ENCODE results near the gene CRAMP1. TPM values are rescaled to one million over a fixed set of nuclear protein-coding genes. Genes with fewer than 3 reads are reported as not detected.

CRAMP1 gene
- total and polyA plus RNA-seq, 2 of the 8 experiments (the other 6 are each of a cell fraction or from before 2014, with no cell fraction given): 19.2 to 23.2 TPM

- peak; percentile 52 for FAIRE-seq
- H3K4me3 ChIP-seq (ENCODE audit: extremely low read depth in 1 of 4, insufficient read depth in 2 of 4, low read depth in 3 of 4, low read length in 4 of 4): no peak overlapping the region
- H2BK5ac ChIP-seq (ENCODE audit: low read depth, low read length): no peak overlapping the region; the same call in 1 of the 2 replicates
- no peak overlapping the region for H4K8ac ChIP-seq (ENCODE audit: extremely low read depth, insufficient read depth, low read length)
- no peak overlapping the region for H4K5ac ChIP-seq (ENCODE audit: insufficient read length, low read depth, low read length)
- H3K27me3 ChIP-seq (replicated peaks in 1 of 4; ENCODE audit: control insufficient read depth in 3 of 4, extremely low read depth in 1 of 4, insufficient read depth in 3 of 4, low read length in 3 of 4): no peaks in the 10 kb centered on the region
- WGBS, 2 experiments (ENCODE audit: extremely low coverage in 1 of 2, insufficient coverage in 1 of 2, insufficient read length in 1 of 2, insufficient replicate concordance in 2 of 2, low coverage in 1 of 2, low lambda C conversion rate in 2 of 2, missing lambda C conversion rate in 1 of 2): 90% methylated on average over 20 of the region's 20 CpGs; no CpG with 5 or more reads in 1 of the 2 experiments
- H2BK12ac ChIP-seq (ENCODE audit: low read depth, low read length): no peak overlapping the region
- H3K79me2 ChIP-seq (ENCODE audit: control insufficient read depth in 1 of 2, insufficient read depth in 2 of 2, low read length in 2 of 2): peaks cover 0 to 71% of the 10 kb centered on the region in 2 experiments; a peak in 2 of 4 replicates
- no peak overlapping the region for H3K4me2 ChIP-seq (ENCODE audit: insufficient read depth in 1 of 2, low read depth in 2 of 2, low read length in 2 of 2)
- peaks cover 22 to 34% of the 10 kb centered on the region in 2 experiments for H4K20me1 ChIP-seq (replicated peaks in 1 of 2; ENCODE audit: control insufficient read depth in 1 of 2, insufficient read depth in 2 of 2, low read length in 2 of 2)
- H3K23me2 ChIP-seq (ENCODE audit: low read depth, low read length): no peaks in the 10 kb centered on the region
- ChIA-PET POLR2A (ENCODE audit: partially characterized antibody) (no interaction called here), CTCF (ENCODE audit: partially characterized antibody) (interaction anchor here (1.2 kb wide), 1 partner anchor 15 kb away, joined by 4 read pairs; no protein-coding TSS in a partner anchor)
- no peak overlapping the region for H2AFZ ChIP-seq (ENCODE audit: low read length)
- H3K4me1 ChIP-seq (replicated peaks in 1 of 4; ENCODE audit: control insufficient read depth in 3 of 4, insufficient read depth in 4 of 4, low read length in 3 of 4): no peaks in the 10 kb centered on the region
- DNase-seq (ENCODE audit: low read depth in 1 of 2, low spot score in 2 of 2): no peak
- peaks cover 29% of the 10 kb centered on the region for H3K79me1 ChIP-seq (ENCODE audit: low read depth, low read length)
- no peak overlapping the region for H3K56ac ChIP-seq (replicated peaks; ENCODE audit: insufficient read length, low read depth, low read length)
- no peaks in the 10 kb centered on the region for H3K9me3 ChIP-seq (ENCODE audit: insufficient read depth in 2 of 2, low read depth in 1 of 2, low read length in 1 of 2)
- no peak overlapping the region for H2BK15ac ChIP-seq (ENCODE audit: low read length)
- no peak overlapping the region for H3K4ac ChIP-seq (replicated peaks; ENCODE audit: insufficient read length, low read depth, low read length)
- no peak overlapping the region for H3K14ac ChIP-seq (ENCODE audit: insufficient read length)
- H2BK120ac ChIP-seq (replicated peaks; ENCODE audit: low read depth, low read length): no peak overlapping the region
- peaks cover 12 to 30% (median 14%) of the 10 kb centered on the region in 4 experiments; a peak in 5 of 8 replicates for H3K36me3 ChIP-seq (ENCODE audit: control insufficient read depth in 2 of 4, insufficient read depth in 4 of 4, low read length in 3 of 4)
- no peak overlapping the region for H2AK5ac ChIP-seq (ENCODE audit: low read depth, low read length)
- H4K91ac ChIP-seq (replicated peaks; ENCODE audit: insufficient read length, low read length): no peak overlapping the region
- H3K27ac ChIP-seq (ENCODE audit: low read depth, low read length): no peak overlapping the region
- H2BK20ac ChIP-seq (ENCODE audit: low read length): no peak overlapping the region
- no peak overlapping the region for H3K23ac ChIP-seq (ENCODE audit: insufficient read length)
- H3K9ac ChIP-seq (replicated peaks in 1 of 4; ENCODE audit: extremely low read depth in 1 of 4, low read depth in 3 of 4, low read length in 3 of 4): no peak overlapping the region; a peak in 1 of 7 replicates
- no peak overlapping the region for H3K18ac ChIP-seq (ENCODE audit: extremely low read depth, low read length)
- TF ChIP-seq KDM5A (IDR thresholded peaks at IDR 0.05; ENCODE audit: low read length) (no peak), JUND (IDR thresholded peaks at IDR 0.05; ENCODE audit: low read length) (no peak), JUN (IDR thresholded peaks at IDR 0.05; ENCODE audit: low read depth, low read length) (no peak), YY1 (IDR thresholded peaks at IDR 0.05; ENCODE audit: low read depth, low read length) (no peak), TBP (IDR thresholded peaks at IDR 0.05; ENCODE audit: low read depth, low read length) (no peak), NANOG (IDR thresholded peaks at IDR 0.05; ENCODE audit: insufficient read depth, low read depth, low read length, poor library complexity, severe bottlenecking) (no peak), GTF2F1 (IDR thresholded peaks at IDR 0.05; ENCODE audit: borderline replicate concordance, low read depth, low read length) (no peak), KDM4A (IDR thresholded peaks at IDR 0.05; ENCODE audit: low read depth, low read length, severe bottlenecking) (no peak), SRF (IDR thresholded peaks at IDR 0.05; ENCODE audit: low read depth, low read length) (no peak), EZH2 (IDR thresholded peaks at IDR 0.05; ENCODE audit: low read depth, low read length, severe bottlenecking) (no peak), TCF12 (IDR thresholded peaks at IDR 0.05; ENCODE audit: low read depth, low read length) (no peak)
Measured at GRCh38 chr16:1630450-1631213, 18.5 kb downstream of the CRAMP1 start.
